HFFc6 (cell line): ENCODE results near the gene SMYD3. TPM values are rescaled to one million over a fixed set of nuclear protein-coding genes. Genes with fewer than 3 reads are reported as not detected.

Experiments
- DNase-seq: peaks from one replicate; pipeline ENCODE4 v3.0.0-alpha.2; 2018
- H3K27ac Mint-ChIP-seq: 2 replicates; pipeline ENCODE4 v1.8.0; 2020; ENCODE audit warnings: mild to moderate bottlenecking, mixed read lengths
- H3K27me3 Mint-ChIP-seq: 2 replicates; pipeline ENCODE4 v1.8.0; 2021; ENCODE audit warnings: mild to moderate bottlenecking, moderate library complexity, mixed read lengths; ENCODE audit not compliant: insufficient read depth
- H3K36me3 Mint-ChIP-seq: 2 replicates; pipeline ENCODE4 v1.8.0; 2021; ENCODE audit warnings: low read depth, mixed read lengths
- H3K4me1 Mint-ChIP-seq: 2 replicates; pipeline ENCODE4 v1.8.0; 2020; ENCODE audit warnings: low read depth, mixed read lengths
- H3K4me3 Mint-ChIP-seq: 2 replicates; pipeline ENCODE4 v1.8.0; 2020; ENCODE audit warnings: mild to moderate bottlenecking, moderate library complexity, mixed read lengths
- H3K9me3 Mint-ChIP-seq: 2 replicates; pipeline ENCODE4 v1.8.0; 2020; ENCODE audit warnings: mild to moderate bottlenecking, mixed read lengths
- CTCF ChIP-seq: fragments of 200-600 bp; sonication (generic); IDR thresholded peaks from 2 replicates; pipeline ENCODE4 v1.5.0; 2021; ENCODE audit warnings: antibody characterized with exemption, mild to moderate bottlenecking
- total RNA-seq, 6 experiments: library from RNA; stranded (reverse); fragmentation: NEBNext Ultra II Directional; extraction: Animal tissue kit (Norgen Biotek cat#: 25700); gene quantifications; 2 replicates in 1 of 6; 3 replicates in 5 of 6; pipeline ENCODE4 v1.2.3, GENCODE V29; 2021

SMYD3 gene
- total RNA-seq, 6 experiments from 2014 or later: 28.4 to 37.9 (median 31.2) TPM

GRCh38 chr1:245867738-245868137 lies 639.3 kb downstream of the SMYD3 start:
- no peak for DNase-seq
- H3K4me1 Mint-ChIP-seq: peaks cover 12% of the 10 kb centered on the region
- H3K9me3 Mint-ChIP-seq: no peaks in the 10 kb centered on the region
- no peak overlapping the region for H3K4me3 Mint-ChIP-seq
- peaks cover 1% of the 10 kb centered on the region; the same call in 1 of the 2 replicates for H3K27me3 Mint-ChIP-seq
- peaks cover 17% of the 10 kb centered on the region for H3K36me3 Mint-ChIP-seq
- TF ChIP-seq CTCF: no peak
- no peak overlapping the region for H3K27ac Mint-ChIP-seq

- peaks cover 22% of the 10 kb centered on the region for H3K36me3 Mint-ChIP-seq
- peaks cover 36% of the 10 kb centered on the region for H3K4me1 Mint-ChIP-seq
- H3K27ac Mint-ChIP-seq: no peak overlapping the region
- peaks cover 1% of the 10 kb centered on the region; the same call in 1 of the 2 replicates for H3K27me3 Mint-ChIP-seq
- no peak for DNase-seq
- H3K4me3 Mint-ChIP-seq: no peak overlapping the region
- no peaks in the 10 kb centered on the region for H3K9me3 Mint-ChIP-seq
- TF ChIP-seq CTCF: no peak
Observed at GRCh38 chr1:245864872-245865271, 642.2 kb downstream of the SMYD3 start.

- Mint-ChIP-seq H3K27ac (no peak overlapping the region), H3K4me1 (peaks cover 48% of the 10 kb centered on the region), H3K27me3 (peaks cover 1% of the 10 kb centered on the region; the same call in 1 of the 2 replicates), H3K9me3 (no peaks in the 10 kb centered on the region), H3K36me3 (peaks cover 19% of the 10 kb centered on the region), H3K4me3 (no peak overlapping the region)
- no peak for DNase-seq
- no peak for TF ChIP-seq CTCF
Observed at GRCh38 chr1:245863566-245864184, 643.4 kb downstream of the SMYD3 start.

GRCh38 chr1:245862812-245863540 lies 644.1 kb downstream of the SMYD3 start:
- Mint-ChIP-seq H3K4me3 (no peak overlapping the region), H3K36me3 (peaks cover 22% of the 10 kb centered on the region), H3K9me3 (no peaks in the 10 kb centered on the region), H3K4me1 (peaks cover 55% of the 10 kb centered on the region), H3K27ac (no peak overlapping the region), H3K27me3 (peaks cover 1% of the 10 kb centered on the region; the same call in 1 of the 2 replicates)
- DNase-seq: no peak
- no peak for TF ChIP-seq CTCF

GRCh38 chr1:245860657-245861544 lies 646.2 kb downstream of the SMYD3 start:
- peaks cover 76% of the 10 kb centered on the region for H3K4me1 Mint-ChIP-seq
- no peak; the same call in none of the 2 replicates for TF ChIP-seq CTCF
- peak overlapping the region; percentile 85 for H3K27ac Mint-ChIP-seq
- no peak overlapping the region; the same call in 1 of the 2 replicates for H3K4me3 Mint-ChIP-seq
- H3K36me3 Mint-ChIP-seq: peaks cover 26% of the 10 kb centered on the region
- H3K27me3 Mint-ChIP-seq: peaks cover 1% of the 10 kb centered on the region; the same call in 1 of the 2 replicates
- no peaks in the 10 kb centered on the region for H3K9me3 Mint-ChIP-seq
- DNase-seq: no peak
